K562 (cell line): ENCODE results near the gene CDK1. TPM values are rescaled to one million over a fixed set of nuclear protein-coding genes. Genes with fewer than 3 reads are reported as not detected.
A peak's percentile ranks its signal among the peaks of the same experiment; 100 is the strongest.

ENCODE experiments used
- E2F4 ChIP-seq: sonication (generic); formaldehyde crosslinking; IDR thresholded peaks from 2 replicates; pipeline ENCODE4 v1.8.0; 2022; ENCODE audit warnings: mild to moderate bottlenecking, low read depth, missing genetic modification reagents
- HMGN3 ChIP-seq: IDR thresholded peaks from 2 replicates; pipeline ENCODE4 v1.6.1; 2011; ENCODE audit warnings: borderline replicate concordance, low read depth, mild to moderate bottlenecking, mixed read lengths, low read length; ENCODE audit not compliant: insufficient read length; ENCODE audit errors: extremely low read depth
- KDM5B ChIP-seq: fragments of 200-600 bp; sonication (generic); IDR thresholded peaks from 2 replicates; pipeline ENCODE4 v1.6.1; 2012; ENCODE audit warnings: low read depth, mild to moderate bottlenecking, moderate library complexity, low read length, control low read depth, inconsistent platforms; ENCODE audit not compliant: insufficient replicate concordance
- MCM5 ChIP-seq: fragments of 450-650 bp; IDR thresholded peaks from 2 replicates; pipeline ENCODE4 v1.6.1; 2016; ENCODE audit warnings: low read depth
- NCOA2 ChIP-seq, 2 experiments: fragments of 450-650 bp; IDR thresholded peaks; 2 replicates each; pipeline ENCODE4 v1.6.1; 2018; ENCODE audit warnings: mild to moderate bottlenecking in 2 of 2, moderate library complexity in 1 of 2; ENCODE audit not compliant: partially characterized antibody in 2 of 2
- PCBP1 ChIP-seq: fragments of 200-400 bp; formaldehyde crosslinking; IDR thresholded peaks from 2 replicates; pipeline ENCODE4 v1.6.1; 2018; ENCODE audit warnings: mild to moderate bottlenecking, low read depth, low read length; ENCODE audit not compliant: poor library complexity, severe bottlenecking
- PRPF4 ChIP-seq: fragments of 200-400 bp; formaldehyde crosslinking; IDR thresholded peaks from one replicate; pipeline ENCODE4 v1.6.1; 2017; ENCODE audit warnings: low read length, low read depth, mild to moderate bottlenecking; ENCODE audit not compliant: insufficient read depth, poor library complexity, severe bottlenecking
- SIN3A ChIP-seq, 2 experiments: fragments of 150-350 bp in 1 of 2; IDR thresholded peaks; 2 replicates each; pipeline ENCODE4 v1.6.1; 2011 to 2016; ENCODE audit warnings: borderline replicate concordance in 2 of 2, low read depth in 2 of 2, low read length in 2 of 2, mild to moderate bottlenecking in 2 of 2, moderate library complexity in 2 of 2; ENCODE audit not compliant: control insufficient read depth in 1 of 2
- STAT5A ChIP-seq: IDR thresholded peaks from 2 replicates; pipeline ENCODE4 v1.6.1; 2012; ENCODE audit warnings: low read length, inconsistent platforms, borderline replicate concordance
- TCF3 ChIP-seq: sonication (generic); formaldehyde crosslinking; IDR thresholded peaks from 2 replicates; pipeline ENCODE4 v1.4.0; 2020; ENCODE audit warnings: mild to moderate bottlenecking, missing genetic modification reagents
- THAP12 ChIP-seq: fragments of 250-450 bp; sonication (Bioruptor Pico); IDR thresholded peaks from 2 replicates; pipeline ENCODE4 v1.9.0; 2021; ENCODE audit warnings: mild to moderate bottlenecking, inconsistent platforms
- TRIM24 ChIP-seq, 2 experiments: fragments of 450-650 bp; IDR thresholded peaks; 2 replicates each; pipeline ENCODE4 v1.6.1; 2016
- ZNF324 ChIP-seq: fragments of 250-450 bp; sonication (Bioruptor Pico); IDR thresholded peaks from 2 replicates; pipeline ENCODE4 v1.4.0; 2020; ENCODE audit warnings: mild to moderate bottlenecking
- ZNF75A ChIP-seq: fragments of 450-650 bp; formaldehyde crosslinking; IDR thresholded peaks from 2 replicates; pipeline ENCODE4 v1.4.0; 2020; ENCODE audit warnings: mild to moderate bottlenecking
- polyA plus RNA-seq, 8 experiments: library from polyadenylated mRNA; depleted of rRNA in 4 of 8; stranded (reverse) in 5 of 8; unstranded in 3 of 8; fragments of >200 nt; fragmentation: Nextera tagmentation in 2 of 8; fragmentation: Illumina TruSeq in 1 of 8; extraction: Ambion mirVana in 2 of 8; extraction: Trizol in 1 of 8; gene quantifications; 2 replicates each; pipeline versions ENCODE4 v1.2.1 to v1.2.3, GENCODE V29; 2011 to 2014; ENCODE audit warnings: inconsistent platforms in 1 of 8, missing spikeins in 1 of 8
- total RNA-seq, 7 experiments: library from RNA; depleted of rRNA in 6 of 7; stranded (reverse); fragments of >200 nt in 6 of 7; fragmentation: Illumina TruSeq in 2 of 7; extraction: Trizol in 2 of 7; gene quantifications; 2 replicates each; pipeline versions ENCODE4 v1.2.1 to v1.2.3, GENCODE V29; 2011 to 2021; ENCODE audit warnings: low replicate concordance in 1 of 7
- TF ChIP-seq, protein P1 (sequence below): sonication (generic); formaldehyde crosslinking; IDR thresholded peaks from 2 replicates; pipeline ENCODE4 v1.8.0; 2022; ENCODE audit warnings: mild to moderate bottlenecking, missing genetic modification reagents
- TF ChIP-seq, protein P2 (sequence below): fragments of 450-650 bp; conservative IDR thresholded peaks from 2 replicates; pipeline ENCODE4 v1.6.1; 2016; ENCODE audit warnings: missing genetic modification characterization, low read depth, mild to moderate bottlenecking, control low read depth, missing compliant biosample characterization
- TF ChIP-seq, protein P3 (sequence below): sonication (generic); formaldehyde crosslinking; IDR thresholded peaks from 2 replicates; pipeline ENCODE4 v1.8.0; 2022; ENCODE audit warnings: missing genetic modification reagents, mild to moderate bottlenecking, borderline replicate concordance

The CDK1 gene
- total and polyA plus RNA-seq, 9 of the 15 experiments (the other 6 are each of a cell fraction or from before 2014, with no cell fraction given): 156 to 685 (median 236) TPM

DNA sequence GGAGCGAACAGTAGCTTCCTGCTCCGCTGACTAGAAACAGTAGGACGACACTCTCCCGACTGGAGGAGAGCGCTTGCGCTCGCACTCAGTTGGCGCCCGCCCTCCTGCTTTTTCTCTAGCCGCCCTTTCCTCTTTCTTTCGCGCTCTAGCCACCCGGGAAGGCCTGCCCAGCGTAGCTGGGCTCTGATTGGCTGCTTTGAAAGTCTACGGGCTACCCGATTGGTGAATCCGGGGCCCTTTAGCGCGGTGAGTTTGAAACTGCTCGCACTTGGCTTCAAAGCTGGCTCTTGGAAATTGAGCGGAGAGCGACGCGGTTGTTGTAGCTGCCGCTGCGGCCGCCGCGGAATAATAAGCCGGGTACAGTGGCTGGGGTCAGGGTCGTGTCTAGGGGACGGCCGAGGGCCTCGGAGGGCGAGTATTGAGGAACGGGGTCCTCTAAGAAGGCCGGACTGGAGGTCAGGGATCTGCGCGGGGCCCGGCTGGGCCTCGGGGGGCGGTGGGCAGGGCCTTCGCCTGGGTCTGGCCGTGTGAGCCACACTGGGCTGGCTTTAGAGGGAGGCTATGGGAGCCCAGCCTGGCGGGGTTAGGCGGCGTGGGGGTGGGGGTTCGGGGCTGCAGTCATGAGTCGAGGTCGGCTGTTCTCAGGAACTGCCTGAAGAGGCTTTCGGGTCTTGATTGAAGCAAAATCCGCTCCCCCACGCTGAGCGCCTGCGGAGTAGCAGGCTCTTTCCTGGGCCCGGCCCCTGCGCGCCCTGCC, at the start of gene CDK1 (continued):
- TF ChIP-seq NCOA2 (IDR thresholded peaks at IDR 0.05; ENCODE audit: partially characterized antibody in 2 of 2): no peak
- TF ChIP-seq KDM5B: peak; percentile 97
- 0 out of 2 replicates have a peak, but pooled peaks have one; percentile 3 for TF ChIP-seq STAT5A
- TF ChIP-seq, protein P1, sequence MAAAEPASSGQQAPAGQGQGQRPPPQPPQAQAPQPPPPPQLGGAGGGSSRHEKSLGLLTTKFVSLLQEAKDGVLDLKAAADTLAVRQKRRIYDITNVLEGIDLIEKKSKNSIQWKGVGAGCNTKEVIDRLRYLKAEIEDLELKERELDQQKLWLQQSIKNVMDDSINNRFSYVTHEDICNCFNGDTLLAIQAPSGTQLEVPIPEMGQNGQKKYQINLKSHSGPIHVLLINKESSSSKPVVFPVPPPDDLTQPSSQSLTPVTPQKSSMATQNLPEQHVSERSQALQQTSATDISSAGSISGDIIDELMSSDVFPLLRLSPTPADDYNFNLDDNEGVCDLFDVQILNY: no peak
- TF ChIP-seq ZNF324: no peak
- peak; percentile 83 to 96 for TF ChIP-seq SIN3A (IDR thresholded peaks at IDR 0.05; ENCODE audit: borderline replicate concordance in 2 of 2, control insufficient read depth in 1 of 2, low read depth in 2 of 2, low read length in 2 of 2)
- TF ChIP-seq TCF3 (CRISPR knock-in tag): no peak
- TF ChIP-seq TRIM24 (IDR thresholded peaks at IDR 0.05): peak; percentile 69 to 84
- peak; percentile 43; the same call in 1 of the 2 replicates for TF ChIP-seq THAP12 (CRISPR knock-in tag)
- peak; percentile 34 for TF ChIP-seq PCBP1
- TF ChIP-seq HMGN3: peak; percentile 41
- TF ChIP-seq ZNF75A: no peak
- TF ChIP-seq, protein P2, sequence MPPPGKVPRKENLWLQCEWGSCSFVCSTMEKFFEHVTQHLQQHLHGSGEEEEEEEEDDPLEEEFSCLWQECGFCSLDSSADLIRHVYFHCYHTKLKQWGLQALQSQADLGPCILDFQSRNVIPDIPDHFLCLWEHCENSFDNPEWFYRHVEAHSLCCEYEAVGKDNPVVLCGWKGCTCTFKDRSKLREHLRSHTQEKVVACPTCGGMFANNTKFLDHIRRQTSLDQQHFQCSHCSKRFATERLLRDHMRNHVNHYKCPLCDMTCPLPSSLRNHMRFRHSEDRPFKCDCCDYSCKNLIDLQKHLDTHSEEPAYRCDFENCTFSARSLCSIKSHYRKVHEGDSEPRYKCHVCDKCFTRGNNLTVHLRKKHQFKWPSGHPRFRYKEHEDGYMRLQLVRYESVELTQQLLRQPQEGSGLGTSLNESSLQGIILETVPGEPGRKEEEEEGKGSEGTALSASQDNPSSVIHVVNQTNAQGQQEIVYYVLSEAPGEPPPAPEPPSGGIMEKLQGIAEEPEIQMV (tag): no peak
- TF ChIP-seq, protein P3, sequence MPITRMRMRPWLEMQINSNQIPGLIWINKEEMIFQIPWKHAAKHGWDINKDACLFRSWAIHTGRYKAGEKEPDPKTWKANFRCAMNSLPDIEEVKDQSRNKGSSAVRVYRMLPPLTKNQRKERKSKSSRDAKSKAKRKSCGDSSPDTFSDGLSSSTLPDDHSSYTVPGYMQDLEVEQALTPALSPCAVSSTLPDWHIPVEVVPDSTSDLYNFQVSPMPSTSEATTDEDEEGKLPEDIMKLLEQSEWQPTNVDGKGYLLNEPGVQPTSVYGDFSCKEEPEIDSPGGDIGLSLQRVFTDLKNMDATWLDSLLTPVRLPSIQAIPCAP: no peak
- no peak for TF ChIP-seq PRPF4
- TF ChIP-seq MCM5: no peak
- TF ChIP-seq E2F4 (CRISPR knock-in tag): peak; percentile 98
